ENCODE results near the gene NXPH2. TPM values are rescaled to one million over a fixed set of nuclear protein-coding genes. Genes with fewer than 3 reads are reported as not detected.

The NXPH2 gene
- total RNA-seq, 1 experiment from 2014 or later: not detected

DNA sequence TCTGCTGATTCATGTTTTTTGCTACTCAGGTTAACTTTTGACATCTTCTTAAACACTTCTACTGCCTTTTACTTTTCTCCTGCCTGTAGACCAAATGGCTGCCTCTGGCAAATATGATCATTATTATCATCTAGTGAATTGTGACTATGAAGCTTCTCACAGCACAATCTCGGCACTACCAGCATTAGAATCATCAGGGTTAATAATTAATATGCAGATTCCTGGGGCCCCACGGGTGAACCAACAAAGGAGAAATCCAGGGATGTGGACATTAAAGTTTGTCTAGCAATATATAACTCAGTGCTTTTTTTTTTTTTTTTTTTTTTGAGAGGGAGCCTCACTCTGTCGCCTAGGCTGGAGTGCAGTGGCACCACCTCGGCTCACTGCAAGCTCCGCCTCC, 142.5 kb downstream of the NXPH2 start:
- no peak for DNase-seq (ENCODE audit: low read depth)

DNA sequence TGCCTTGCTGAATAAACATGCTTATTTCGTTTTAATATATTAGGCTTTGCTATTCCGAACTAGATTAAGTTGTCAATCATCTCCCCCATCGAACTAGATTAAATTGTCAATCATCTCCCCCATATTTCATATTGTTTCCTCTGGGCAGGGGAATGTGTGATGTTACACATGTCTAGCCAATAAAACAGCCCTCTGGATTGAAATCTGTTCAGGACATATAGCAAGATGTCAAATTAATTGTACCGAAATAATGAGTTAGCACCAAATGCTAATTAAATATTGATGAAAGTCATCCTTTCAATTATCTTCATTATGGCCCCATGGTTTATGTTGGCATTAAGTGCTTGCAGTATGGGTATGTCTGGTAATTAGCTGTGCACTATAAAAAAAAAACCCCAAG, 143.1 kb downstream of the NXPH2 start:
- no peak for DNase-seq (ENCODE audit: low read depth)

DNA sequence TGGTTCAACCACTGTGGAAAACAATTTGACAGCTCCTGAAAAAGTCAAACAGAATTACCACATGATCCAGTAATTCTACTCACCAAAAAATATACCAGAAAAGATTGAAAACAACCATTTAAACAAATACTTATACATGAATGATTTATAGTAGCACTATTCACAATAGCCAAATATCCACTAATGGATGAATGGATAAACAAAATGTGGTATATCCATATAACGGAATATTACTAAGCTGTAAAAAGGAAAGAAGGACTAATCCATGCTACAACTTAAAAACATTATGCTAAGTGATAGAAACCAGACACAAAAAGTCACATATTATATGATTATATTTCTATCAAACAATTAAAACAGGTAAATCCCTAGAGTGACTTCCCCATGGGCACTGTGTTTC, 147.1 kb downstream of the NXPH2 start:
- DNase-seq (ENCODE audit: low read depth): no peak

DNA sequence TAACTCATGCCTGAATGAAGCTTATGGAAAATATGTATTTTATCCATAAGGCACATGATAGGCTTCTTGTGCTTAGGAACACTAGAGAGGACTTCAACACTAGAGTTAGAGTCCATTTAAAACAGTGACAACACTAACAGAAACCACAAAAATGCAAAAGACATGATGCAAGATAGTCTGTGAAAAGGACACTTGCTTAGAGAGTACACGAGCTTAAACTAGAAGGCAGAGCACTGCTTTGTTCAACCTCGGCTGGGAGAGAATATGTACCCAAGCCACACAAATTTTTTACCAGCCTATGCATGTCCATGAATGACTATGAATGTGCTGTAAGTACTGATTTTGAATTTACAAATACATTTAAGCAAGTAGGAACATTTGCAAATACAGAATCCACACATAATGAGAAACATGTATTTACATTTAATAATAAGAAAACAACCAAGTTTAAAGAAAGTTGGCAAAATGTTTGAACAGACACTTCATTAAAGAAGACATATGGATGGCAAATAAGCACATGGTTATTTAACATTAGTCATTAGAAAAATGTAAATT, 148.0 kb downstream of the NXPH2 start:
- DNase-seq (ENCODE audit: low read depth): peak; percentile 43

- DNase-seq (ENCODE audit: low read depth): no peak
Measured at GRCh38 chr2:138630164-138630563, 150.0 kb downstream of the NXPH2 start.

- DNase-seq (ENCODE audit: low read depth): no peak
Measured at GRCh38 chr2:138626148-138626547, 154.0 kb downstream of the NXPH2 start.

GRCh38 chr2:138622613-138623012, 157.6 kb downstream of the NXPH2 start:
- no peak for DNase-seq (ENCODE audit: low read depth)

- no peak for DNase-seq (ENCODE audit: low read depth)
Measured at GRCh38 chr2:138621139-138621538, 159.1 kb downstream of the NXPH2 start.

GRCh38 chr2:138620431-138620830, 159.8 kb downstream of the NXPH2 start:
- DNase-seq (ENCODE audit: low read depth): no peak

All from LHCN-M2 (cell line).